HEK293 (cell line): ENCODE measurements around the gene IGSF9.

Source experiments
- KLF1 ChIP-seq: fragments of 450-650 bp; formaldehyde crosslinking; IDR thresholded peaks from 2 replicates; pipeline ENCODE4 v1.5.1; 2016; ENCODE audit warnings: missing biosample characterization, missing genetic modification characterization
- PRDM1 ChIP-seq: fragments of 450-650 bp; formaldehyde crosslinking; IDR thresholded peaks from 2 replicates; pipeline ENCODE4; 2016; ENCODE audit warnings: missing biosample characterization, missing genetic modification characterization
- ZNF184 ChIP-seq: fragments of 450-650 bp; IDR thresholded peaks from 2 replicates; pipeline ENCODE4 v1.5.1; 2018; ENCODE audit warnings: missing biosample characterization, mild to moderate bottlenecking, missing genetic modification characterization
- ZNF274 ChIP-seq, 2 experiments: fragments of 200-500 bp in 1 of 2; fragments of 450-650 bp in 1 of 2; sonication (Bioruptor generic) in 1 of 2; formaldehyde crosslinking in 1 of 2; IDR thresholded peaks; 2 replicates each; pipeline versions ENCODE4 v1.5.1 to v1.6.1; 2014 to 2016; ENCODE audit warnings: borderline replicate concordance in 1 of 2, inconsistent platforms in 1 of 2, low read length in 1 of 2, missing biosample characterization in 1 of 2, missing genetic modification characterization in 1 of 2
- ZNF530 ChIP-seq: fragments of 450-650 bp; formaldehyde crosslinking; IDR thresholded peaks from 2 replicates; pipeline ENCODE4 v1.5.1; 2016; ENCODE audit warnings: low read depth, missing biosample characterization, missing genetic modification characterization
- ZNF670 ChIP-seq: fragments of 450-650 bp; formaldehyde crosslinking; IDR thresholded peaks from 2 replicates; pipeline ENCODE4 v1.5.1; 2016; ENCODE audit warnings: missing biosample characterization, missing genetic modification characterization, low read depth
- ZNF677 ChIP-seq: fragments of 450-650 bp; IDR thresholded peaks from 2 replicates; pipeline ENCODE4 v1.5.0; 2018; ENCODE audit warnings: missing biosample characterization, mild to moderate bottlenecking, missing genetic modification characterization, moderate library complexity
- TF ChIP-seq, protein P1 (sequence below): fragments of 450-650 bp; formaldehyde crosslinking; IDR thresholded peaks from 2 replicates; pipeline ENCODE4 v1.5.1; 2016; ENCODE audit warnings: missing biosample characterization, missing genetic modification characterization, low read depth
- TF ChIP-seq, protein P2 (sequence below): fragments of 450-650 bp; formaldehyde crosslinking; IDR thresholded peaks from 2 replicates; pipeline ENCODE4 v1.5.1; 2016; ENCODE audit warnings: missing biosample characterization, missing genetic modification characterization
- TF ChIP-seq, protein P3 (sequence below): fragments of 450-650 bp; formaldehyde crosslinking; IDR thresholded peaks from 2 replicates; pipeline ENCODE4 v1.5.1; 2017; ENCODE audit warnings: missing biosample characterization, missing genetic modification characterization
- TF ChIP-seq, protein P4 (sequence below): fragments of 450-650 bp; formaldehyde crosslinking; IDR thresholded peaks from 2 replicates; pipeline ENCODE4 v1.5.1; 2016; ENCODE audit warnings: missing biosample characterization, missing genetic modification characterization
- TF ChIP-seq, protein P5 (sequence below): fragments of 450-650 bp; formaldehyde crosslinking; IDR thresholded peaks from 2 replicates; pipeline ENCODE4 v1.5.1; 2016; ENCODE audit warnings: missing biosample characterization, missing genetic modification characterization

DNA sequence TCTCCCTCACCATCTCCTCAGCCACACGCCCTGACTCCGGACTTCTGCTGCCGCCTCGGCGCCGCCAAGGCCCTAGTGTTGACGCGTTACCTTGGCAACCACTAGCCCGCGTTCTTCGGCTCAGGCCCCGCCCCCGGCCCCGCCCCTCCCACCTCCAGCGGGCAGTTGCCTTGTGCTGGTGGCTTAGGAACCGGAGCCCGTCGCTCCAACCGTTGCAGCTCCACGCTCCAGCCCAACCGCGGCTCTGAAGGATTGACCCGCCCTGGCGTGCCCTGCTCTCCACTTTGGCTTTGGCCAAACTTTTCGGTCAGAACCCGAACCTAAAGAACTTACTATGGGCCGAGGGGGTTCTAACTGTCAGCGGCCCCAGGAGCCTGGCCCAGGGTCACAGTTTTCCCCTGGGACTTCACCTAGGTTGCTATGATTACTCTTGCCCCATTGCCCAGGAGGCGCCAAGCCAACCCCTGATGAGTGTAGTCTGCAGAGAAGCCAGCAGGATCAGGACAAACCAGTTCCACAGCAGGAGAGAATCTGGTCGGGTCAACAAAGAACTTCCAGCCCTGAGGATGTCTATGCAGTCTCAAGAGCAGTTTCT lies 45.2 kb downstream of the IGSF9 start, which contains the start of gene CFAP45:
- TF ChIP-seq, protein P1, sequence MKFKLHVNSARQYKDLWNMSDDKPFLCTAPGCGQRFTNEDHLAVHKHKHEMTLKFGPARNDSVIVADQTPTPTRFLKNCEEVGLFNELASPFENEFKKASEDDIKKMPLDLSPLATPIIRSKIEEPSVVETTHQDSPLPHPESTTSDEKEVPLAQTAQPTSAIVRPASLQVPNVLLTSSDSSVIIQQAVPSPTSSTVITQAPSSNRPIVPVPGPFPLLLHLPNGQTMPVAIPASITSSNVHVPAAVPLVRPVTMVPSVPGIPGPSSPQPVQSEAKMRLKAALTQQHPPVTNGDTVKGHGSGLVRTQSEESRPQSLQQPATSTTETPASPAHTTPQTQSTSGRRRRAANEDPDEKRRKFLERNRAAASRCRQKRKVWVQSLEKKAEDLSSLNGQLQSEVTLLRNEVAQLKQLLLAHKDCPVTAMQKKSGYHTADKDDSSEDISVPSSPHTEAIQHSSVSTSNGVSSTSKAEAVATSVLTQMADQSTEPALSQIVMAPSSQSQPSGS (tag by site-specific recombination) = no peak
- TF ChIP-seq, protein P2, sequence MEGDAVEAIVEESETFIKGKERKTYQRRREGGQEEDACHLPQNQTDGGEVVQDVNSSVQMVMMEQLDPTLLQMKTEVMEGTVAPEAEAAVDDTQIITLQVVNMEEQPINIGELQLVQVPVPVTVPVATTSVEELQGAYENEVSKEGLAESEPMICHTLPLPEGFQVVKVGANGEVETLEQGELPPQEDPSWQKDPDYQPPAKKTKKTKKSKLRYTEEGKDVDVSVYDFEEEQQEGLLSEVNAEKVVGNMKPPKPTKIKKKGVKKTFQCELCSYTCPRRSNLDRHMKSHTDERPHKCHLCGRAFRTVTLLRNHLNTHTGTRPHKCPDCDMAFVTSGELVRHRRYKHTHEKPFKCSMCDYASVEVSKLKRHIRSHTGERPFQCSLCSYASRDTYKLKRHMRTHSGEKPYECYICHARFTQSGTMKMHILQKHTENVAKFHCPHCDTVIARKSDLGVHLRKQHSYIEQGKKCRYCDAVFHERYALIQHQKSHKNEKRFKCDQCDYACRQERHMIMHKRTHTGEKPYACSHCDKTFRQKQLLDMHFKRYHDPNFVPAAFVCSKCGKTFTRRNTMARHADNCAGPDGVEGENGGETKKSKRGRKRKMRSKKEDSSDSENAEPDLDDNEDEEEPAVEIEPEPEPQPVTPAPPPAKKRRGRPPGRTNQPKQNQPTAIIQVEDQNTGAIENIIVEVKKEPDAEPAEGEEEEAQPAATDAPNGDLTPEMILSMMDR (tag by site-specific recombination) = no peak
- TF ChIP-seq ZNF530 (tag by site-specific recombination) (no peak), PRDM1 (tag by site-specific recombination) (no peak), KLF1 (tag by site-specific recombination) (no peak), ZNF274 (IDR thresholded peaks at IDR 0.05; ENCODE audit: low read length) (no peak), ZNF274 (tag by site-specific recombination; IDR thresholded peaks at IDR 0.05; ENCODE audit: borderline replicate concordance) (no peak), ZNF184 (tag by site-specific recombination) (no peak), ZNF670 (tag by site-specific recombination) (no peak), ZNF677 (tag by site-specific recombination) (no peak)
- TF ChIP-seq, protein P3, sequence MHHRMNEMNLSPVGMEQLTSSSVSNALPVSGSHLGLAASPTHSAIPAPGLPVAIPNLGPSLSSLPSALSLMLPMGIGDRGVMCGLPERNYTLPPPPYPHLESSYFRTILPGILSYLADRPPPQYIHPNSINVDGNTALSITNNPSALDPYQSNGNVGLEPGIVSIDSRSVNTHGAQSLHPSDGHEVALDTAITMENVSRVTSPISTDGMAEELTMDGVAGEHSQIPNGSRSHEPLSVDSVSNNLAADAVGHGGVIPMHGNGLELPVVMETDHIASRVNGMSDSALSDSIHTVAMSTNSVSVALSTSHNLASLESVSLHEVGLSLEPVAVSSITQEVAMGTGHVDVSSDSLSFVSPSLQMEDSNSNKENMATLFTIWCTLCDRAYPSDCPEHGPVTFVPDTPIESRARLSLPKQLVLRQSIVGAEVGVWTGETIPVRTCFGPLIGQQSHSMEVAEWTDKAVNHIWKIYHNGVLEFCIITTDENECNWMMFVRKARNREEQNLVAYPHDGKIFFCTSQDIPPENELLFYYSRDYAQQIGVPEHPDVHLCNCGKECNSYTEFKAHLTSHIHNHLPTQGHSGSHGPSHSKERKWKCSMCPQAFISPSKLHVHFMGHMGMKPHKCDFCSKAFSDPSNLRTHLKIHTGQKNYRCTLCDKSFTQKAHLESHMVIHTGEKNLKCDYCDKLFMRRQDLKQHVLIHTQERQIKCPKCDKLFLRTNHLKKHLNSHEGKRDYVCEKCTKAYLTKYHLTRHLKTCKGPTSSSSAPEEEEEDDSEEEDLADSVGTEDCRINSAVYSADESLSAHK (tag by site-specific recombination) = no peak
- TF ChIP-seq, protein P4, sequence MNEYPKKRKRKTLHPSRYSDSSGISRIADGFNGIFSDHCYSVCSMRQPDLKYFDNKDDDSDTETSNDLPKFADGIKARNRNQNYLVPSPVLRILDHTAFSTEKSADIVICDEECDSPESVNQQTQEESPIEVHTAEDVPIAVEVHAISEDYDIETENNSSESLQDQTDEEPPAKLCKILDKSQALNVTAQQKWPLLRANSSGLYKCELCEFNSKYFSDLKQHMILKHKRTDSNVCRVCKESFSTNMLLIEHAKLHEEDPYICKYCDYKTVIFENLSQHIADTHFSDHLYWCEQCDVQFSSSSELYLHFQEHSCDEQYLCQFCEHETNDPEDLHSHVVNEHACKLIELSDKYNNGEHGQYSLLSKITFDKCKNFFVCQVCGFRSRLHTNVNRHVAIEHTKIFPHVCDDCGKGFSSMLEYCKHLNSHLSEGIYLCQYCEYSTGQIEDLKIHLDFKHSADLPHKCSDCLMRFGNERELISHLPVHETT (tag by site-specific recombination) = no peak
- TF ChIP-seq, protein P5, sequence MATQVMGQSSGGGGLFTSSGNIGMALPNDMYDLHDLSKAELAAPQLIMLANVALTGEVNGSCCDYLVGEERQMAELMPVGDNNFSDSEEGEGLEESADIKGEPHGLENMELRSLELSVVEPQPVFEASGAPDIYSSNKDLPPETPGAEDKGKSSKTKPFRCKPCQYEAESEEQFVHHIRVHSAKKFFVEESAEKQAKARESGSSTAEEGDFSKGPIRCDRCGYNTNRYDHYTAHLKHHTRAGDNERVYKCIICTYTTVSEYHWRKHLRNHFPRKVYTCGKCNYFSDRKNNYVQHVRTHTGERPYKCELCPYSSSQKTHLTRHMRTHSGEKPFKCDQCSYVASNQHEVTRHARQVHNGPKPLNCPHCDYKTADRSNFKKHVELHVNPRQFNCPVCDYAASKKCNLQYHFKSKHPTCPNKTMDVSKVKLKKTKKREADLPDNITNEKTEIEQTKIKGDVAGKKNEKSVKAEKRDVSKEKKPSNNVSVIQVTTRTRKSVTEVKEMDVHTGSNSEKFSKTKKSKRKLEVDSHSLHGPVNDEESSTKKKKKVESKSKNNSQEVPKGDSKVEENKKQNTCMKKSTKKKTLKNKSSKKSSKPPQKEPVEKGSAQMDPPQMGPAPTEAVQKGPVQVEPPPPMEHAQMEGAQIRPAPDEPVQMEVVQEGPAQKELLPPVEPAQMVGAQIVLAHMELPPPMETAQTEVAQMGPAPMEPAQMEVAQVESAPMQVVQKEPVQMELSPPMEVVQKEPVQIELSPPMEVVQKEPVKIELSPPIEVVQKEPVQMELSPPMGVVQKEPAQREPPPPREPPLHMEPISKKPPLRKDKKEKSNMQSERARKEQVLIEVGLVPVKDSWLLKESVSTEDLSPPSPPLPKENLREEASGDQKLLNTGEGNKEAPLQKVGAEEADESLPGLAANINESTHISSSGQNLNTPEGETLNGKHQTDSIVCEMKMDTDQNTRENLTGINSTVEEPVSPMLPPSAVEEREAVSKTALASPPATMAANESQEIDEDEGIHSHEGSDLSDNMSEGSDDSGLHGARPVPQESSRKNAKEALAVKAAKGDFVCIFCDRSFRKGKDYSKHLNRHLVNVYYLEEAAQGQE (tag by site-specific recombination) = no peak
